GM18868 (cell line): Measurements from ENCODE around the gene IL17RD.

Source experiments
- ATAC-seq: cut with Tn5 transposase; IDR thresholded peaks from one replicate; pipeline ENCODE4 v1.9.1; 2021; ENCODE audit warnings: mild to moderate bottlenecking, moderate library complexity; ENCODE audit not compliant: unreplicated experiment

The IL17RD gene

GRCh38 chr3:57158813-57159738 is 6.1 kb downstream of the IL17RD start:
- ATAC-seq: no peak

GRCh38 chr3:57158325-57158724 is 6.8 kb downstream of the IL17RD start:
- no peak for ATAC-seq

GRCh38 chr3:57157545-57157944 is 7.6 kb downstream of the IL17RD start:
- no peak for ATAC-seq

GRCh38 chr3:57155310-57155643 is 9.9 kb downstream of the IL17RD start:
- no peak for ATAC-seq

- no peak for ATAC-seq
Observed at GRCh38 chr3:57154470-57155309, 10.5 kb downstream of the IL17RD start.

GRCh38 chr3:57152151-57153143 is 12.7 kb downstream of the IL17RD start:
- no peak for ATAC-seq

- no peak for ATAC-seq
Observed at GRCh38 chr3:57151749-57152148, 13.4 kb downstream of the IL17RD start.

GRCh38 chr3:57151021-57151449 is 14.1 kb downstream of the IL17RD start:
- no peak for ATAC-seq

- ATAC-seq: no peak
Observed at GRCh38 chr3:57150113-57150581, 15.0 kb downstream of the IL17RD start.

GRCh38 chr3:57147071-57147470 is 18.1 kb downstream of the IL17RD start:
- no peak for ATAC-seq

GRCh38 chr3:57145852-57146251 is 19.3 kb downstream of the IL17RD start:
- no peak for ATAC-seq

- no peak for ATAC-seq
Observed at GRCh38 chr3:57144952-57145351, 20.2 kb downstream of the IL17RD start.

- ATAC-seq: no peak
Observed at GRCh38 chr3:57143886-57144459, 21.2 kb downstream of the IL17RD start.

- no peak for ATAC-seq
Observed at GRCh38 chr3:57142411-57142723, 22.8 kb downstream of the IL17RD start.

GRCh38 chr3:57141719-57142410 is 23.3 kb downstream of the IL17RD start:
- no peak for ATAC-seq

- ATAC-seq: no peak
Observed at GRCh38 chr3:57140894-57141293, 24.3 kb downstream of the IL17RD start.

GRCh38 chr3:57135964-57136719 is 29.0 kb downstream of the IL17RD start:
- no peak for ATAC-seq

- ATAC-seq: no peak
Observed at GRCh38 chr3:57133157-57133556, 32.0 kb downstream of the IL17RD start.

- no peak for ATAC-seq
Observed at GRCh38 chr3:57132674-57133073, 32.5 kb downstream of the IL17RD start.
